ENCODE data around the gene BUD23. TPM values are rescaled to one million over a fixed set of nuclear protein-coding genes. Genes with fewer than 3 reads are reported as not detected.

The BUD23 gene
- total and polyA plus RNA-seq, 9 of the 15 experiments (the other 6 are each of a cell fraction or from before 2014, with no cell fraction given), result 79.5 to 270 (median 150) TPM

DNA sequence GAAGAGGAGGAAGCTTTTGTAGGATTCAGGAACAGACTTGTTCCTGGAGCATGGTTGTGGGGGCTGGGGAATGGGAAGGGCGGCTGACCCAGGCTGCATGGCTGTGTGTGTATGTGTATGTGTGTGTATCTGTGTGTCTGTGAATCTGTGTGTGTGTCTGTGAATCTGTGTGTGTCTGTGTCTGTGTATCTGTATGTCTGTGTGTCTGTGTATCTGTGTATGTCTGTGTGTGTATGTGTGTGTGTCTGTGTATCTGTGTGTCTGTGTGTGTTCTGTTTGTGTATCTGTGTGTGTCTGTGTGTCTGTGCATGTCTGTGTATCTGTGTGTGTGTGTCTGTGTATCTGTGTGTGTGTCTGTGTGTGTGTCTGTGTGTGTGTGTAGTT lies 42.7 kb downstream of the BUD23 start (continued):
- TF ChIP-seq PML (IDR thresholded peaks at IDR 0.05; ENCODE audit: low read length), result no peak
- TF ChIP-seq PHB2 (IDR thresholded peaks at IDR 0.05; ENCODE audit: low read depth), result 0 out of 2 replicates have a peak, but pooled peaks have one; percentile 62
- TF ChIP-seq ZNF830 (CRISPR knock-in tag; IDR thresholded peaks at IDR 0.05), result no peak
- TF ChIP-seq EWSR1 (IDR thresholded peaks at IDR 0.05; ENCODE audit: borderline replicate concordance, low read depth, partially characterized antibody), result no peak
- TF ChIP-seq HDAC1 (IDR thresholded peaks at IDR 0.05), result peak in 1 of 2 experiments; percentile 67; a peak in 2 of 4 replicates
- no peak for TF ChIP-seq MECOM (CRISPR knock-in tag; IDR thresholded peaks at IDR 0.05)
- TF ChIP-seq HMG20A (CRISPR knock-in tag; conservative IDR thresholded peaks at IDR 0.05), result no peak
- TF ChIP-seq ATF7 (IDR thresholded peaks at IDR 0.05), result no peak
- TF ChIP-seq CAMTA2 (CRISPR knock-in tag; conservative IDR thresholded peaks at IDR 0.05), result no peak
- no peak for TF ChIP-seq STAT6 (CRISPR knock-in tag; IDR thresholded peaks at IDR 0.05)
- no peak for TF ChIP-seq ATF1 (CRISPR knock-in tag; IDR thresholded peaks at IDR 0.05)
- TF ChIP-seq ATF1 (tag; IDR thresholded peaks at IDR 0.05), result 0 out of 2 replicates have a peak, but pooled peaks have one; percentile 7
- TF ChIP-seq, protein P1, sequence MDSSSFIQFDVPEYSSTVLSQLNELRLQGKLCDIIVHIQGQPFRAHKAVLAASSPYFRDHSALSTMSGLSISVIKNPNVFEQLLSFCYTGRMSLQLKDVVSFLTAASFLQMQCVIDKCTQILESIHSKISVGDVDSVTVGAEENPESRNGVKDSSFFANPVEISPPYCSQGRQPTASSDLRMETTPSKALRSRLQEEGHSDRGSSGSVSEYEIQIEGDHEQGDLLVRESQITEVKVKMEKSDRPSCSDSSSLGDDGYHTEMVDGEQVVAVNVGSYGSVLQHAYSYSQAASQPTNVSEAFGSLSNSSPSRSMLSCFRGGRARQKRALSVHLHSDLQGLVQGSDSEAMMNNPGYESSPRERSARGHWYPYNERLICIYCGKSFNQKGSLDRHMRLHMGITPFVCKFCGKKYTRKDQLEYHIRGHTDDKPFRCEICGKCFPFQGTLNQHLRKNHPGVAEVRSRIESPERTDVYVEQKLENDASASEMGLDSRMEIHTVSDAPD (CRISPR knock-in tag; IDR thresholded peaks at IDR 0.05), result no peak
- peak; percentile 83 to 97; a peak in 3 of 4 replicates for TF ChIP-seq MCM7 (IDR thresholded peaks at IDR 0.05)
- TF ChIP-seq SMARCA5 (IDR thresholded peaks at IDR 0.05), result peak; percentile 41; the same call in 1 of the 2 replicates
- TF ChIP-seq ZNF143 (CRISPR knock-in tag; IDR thresholded peaks at IDR 0.05), result no peak
- no peak for TF ChIP-seq MXD1 (CRISPR knock-in tag; IDR thresholded peaks at IDR 0.05; ENCODE audit: borderline replicate concordance, poor library complexity, severe bottlenecking)
- TF ChIP-seq WHSC1 (IDR thresholded peaks at IDR 0.05; ENCODE audit: low read length), result no peak
- TF ChIP-seq HNRNPL (IDR thresholded peaks at IDR 0.05; ENCODE audit: low read depth, low read length), result no peak
- TF ChIP-seq SAFB (IDR thresholded peaks at IDR 0.05; ENCODE audit: borderline replicate concordance, low read depth, low read length), result no peak
- TF ChIP-seq, protein P2, sequence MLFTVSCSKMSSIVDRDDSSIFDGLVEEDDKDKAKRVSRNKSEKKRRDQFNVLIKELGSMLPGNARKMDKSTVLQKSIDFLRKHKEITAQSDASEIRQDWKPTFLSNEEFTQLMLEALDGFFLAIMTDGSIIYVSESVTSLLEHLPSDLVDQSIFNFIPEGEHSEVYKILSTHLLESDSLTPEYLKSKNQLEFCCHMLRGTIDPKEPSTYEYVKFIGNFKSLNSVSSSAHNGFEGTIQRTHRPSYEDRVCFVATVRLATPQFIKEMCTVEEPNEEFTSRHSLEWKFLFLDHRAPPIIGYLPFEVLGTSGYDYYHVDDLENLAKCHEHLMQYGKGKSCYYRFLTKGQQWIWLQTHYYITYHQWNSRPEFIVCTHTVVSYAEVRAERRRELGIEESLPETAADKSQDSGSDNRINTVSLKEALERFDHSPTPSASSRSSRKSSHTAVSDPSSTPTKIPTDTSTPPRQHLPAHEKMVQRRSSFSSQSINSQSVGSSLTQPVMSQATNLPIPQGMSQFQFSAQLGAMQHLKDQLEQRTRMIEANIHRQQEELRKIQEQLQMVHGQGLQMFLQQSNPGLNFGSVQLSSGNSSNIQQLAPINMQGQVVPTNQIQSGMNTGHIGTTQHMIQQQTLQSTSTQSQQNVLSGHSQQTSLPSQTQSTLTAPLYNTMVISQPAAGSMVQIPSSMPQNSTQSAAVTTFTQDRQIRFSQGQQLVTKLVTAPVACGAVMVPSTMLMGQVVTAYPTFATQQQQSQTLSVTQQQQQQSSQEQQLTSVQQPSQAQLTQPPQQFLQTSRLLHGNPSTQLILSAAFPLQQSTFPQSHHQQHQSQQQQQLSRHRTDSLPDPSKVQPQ (CRISPR knock-in tag; IDR thresholded peaks at IDR 0.05; ENCODE audit: borderline replicate concordance), result no peak
- TF ChIP-seq ZNF57 (CRISPR knock-in tag; IDR thresholded peaks at IDR 0.05), result no peak
- no peak for TF ChIP-seq ZNF444 (CRISPR knock-in tag; IDR thresholded peaks at IDR 0.05)
- no peak for TF ChIP-seq EP300 (IDR thresholded peaks at IDR 0.05; ENCODE audit: low read length)
- no peak for TF ChIP-seq RFX1 (IDR thresholded peaks at IDR 0.05)
- no peak for TF ChIP-seq TBL1XR1 (IDR thresholded peaks at IDR 0.05; ENCODE audit: low read length in 2 of 2)
- TF ChIP-seq KHSRP (IDR thresholded peaks at IDR 0.05), result no peak
